GM21381 (cell line): ENCODE results near the gene POLR2F.
"Not testable (repeated sequence)": the region's sequence is repeated elsewhere in the genome, so short reads cannot be mapped to it uniquely, and the experiment has no call there.

Source experiments
- ATAC-seq: cut with Tn5 transposase; IDR thresholded peaks from one replicate; pipeline ENCODE4 v1.9.1; 2021; ENCODE audit warnings: mild to moderate bottlenecking, moderate library complexity; ENCODE audit not compliant: unreplicated experiment

Gene POLR2F

DNA sequence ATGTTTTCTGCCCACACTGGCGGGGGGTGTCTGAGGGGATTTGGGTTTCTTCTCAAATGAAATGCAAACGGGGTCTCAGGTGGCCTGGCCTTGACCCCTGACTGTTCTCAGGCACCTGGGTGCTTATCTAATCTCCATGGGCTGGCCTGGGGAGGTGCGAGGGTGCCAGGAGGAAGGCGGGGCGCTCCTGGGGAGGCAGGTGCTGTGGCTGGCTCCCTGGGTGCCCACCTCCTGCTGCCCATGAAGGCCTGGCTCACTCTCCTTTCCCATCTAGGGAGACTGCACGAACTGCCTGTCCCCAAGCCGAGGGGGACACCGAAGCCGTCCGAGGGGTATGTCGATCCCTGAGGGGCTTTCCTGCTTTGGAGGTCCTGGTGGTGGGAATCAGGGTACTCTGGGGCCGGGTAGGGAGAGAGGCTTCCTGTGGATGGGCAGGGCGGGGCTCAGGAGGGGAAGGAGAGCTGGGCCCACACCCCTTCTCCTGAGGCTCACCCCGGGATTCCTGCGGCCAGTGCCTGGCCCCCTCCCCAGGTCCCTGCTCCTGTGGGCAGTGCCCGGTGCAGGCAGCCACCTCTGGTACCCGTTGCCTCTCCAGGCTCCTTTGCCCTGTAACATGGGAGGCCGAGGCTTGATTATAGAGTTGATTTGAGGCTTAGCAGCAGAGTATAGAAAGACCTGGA, 29.0 kb upstream of the POLR2F start:
- no peak for ATAC-seq

DNA sequence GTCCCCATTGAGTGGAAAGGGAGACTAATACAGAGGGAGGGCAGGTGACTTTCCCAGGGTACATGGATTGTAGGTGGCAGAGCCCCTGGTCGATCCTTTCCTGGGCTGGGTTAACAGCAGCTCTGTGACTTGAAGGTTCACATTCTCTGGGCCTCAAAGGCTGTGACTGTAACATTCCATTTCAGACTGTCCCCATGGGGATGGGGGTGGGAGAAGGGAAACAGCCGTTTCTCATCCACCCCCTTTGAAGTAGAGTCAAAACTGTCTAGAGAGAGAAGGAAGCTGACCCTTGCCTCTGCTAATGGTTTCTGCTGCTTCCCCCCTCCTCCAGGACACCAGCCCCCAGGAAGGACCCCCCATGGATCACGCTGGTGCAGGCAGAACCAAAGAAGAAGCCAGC, 28.2 kb upstream of the POLR2F start:
- no peak for ATAC-seq

DNA sequence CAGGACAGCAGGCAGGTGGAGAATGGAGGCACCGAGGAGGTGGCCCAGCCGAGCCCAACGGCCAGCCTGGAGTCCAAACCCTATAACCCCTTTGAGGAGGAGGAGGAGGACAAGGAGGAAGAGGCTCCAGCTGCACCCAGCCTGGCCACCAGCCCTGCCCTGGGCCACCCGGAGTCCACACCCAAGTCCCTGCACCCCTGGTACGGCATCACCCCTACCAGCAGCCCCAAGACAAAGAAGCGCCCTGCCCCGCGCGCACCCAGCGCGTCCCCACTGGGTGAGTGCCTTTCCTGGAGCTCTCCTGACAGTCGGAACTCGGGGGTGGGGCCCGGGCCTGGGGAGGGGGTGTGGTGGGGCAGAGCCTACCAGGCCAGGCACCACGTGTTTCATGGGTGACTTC, 27.7 kb upstream of the POLR2F start:
- ATAC-seq, result no peak

DNA sequence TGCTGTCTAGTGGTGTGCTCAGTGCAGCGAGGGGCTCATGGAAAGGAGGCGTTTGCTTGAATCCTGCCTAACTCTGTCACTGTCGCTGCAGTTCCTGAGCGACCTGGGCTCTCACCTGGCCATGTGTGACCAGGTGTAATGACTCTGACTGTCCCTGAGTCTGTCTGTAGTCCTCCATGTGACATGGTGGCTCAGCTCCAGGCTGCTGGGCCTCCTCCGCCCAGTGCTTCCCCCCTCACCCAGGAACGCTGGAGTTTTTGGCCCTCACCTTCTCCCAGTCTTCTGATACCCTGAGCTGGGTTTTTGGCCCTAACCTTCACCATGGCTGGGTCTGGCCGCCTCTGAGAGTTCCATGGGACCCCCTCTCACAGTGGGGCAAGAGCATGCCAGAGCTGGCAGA, 27.1 kb upstream of the POLR2F start:
- ATAC-seq, result no peak

DNA sequence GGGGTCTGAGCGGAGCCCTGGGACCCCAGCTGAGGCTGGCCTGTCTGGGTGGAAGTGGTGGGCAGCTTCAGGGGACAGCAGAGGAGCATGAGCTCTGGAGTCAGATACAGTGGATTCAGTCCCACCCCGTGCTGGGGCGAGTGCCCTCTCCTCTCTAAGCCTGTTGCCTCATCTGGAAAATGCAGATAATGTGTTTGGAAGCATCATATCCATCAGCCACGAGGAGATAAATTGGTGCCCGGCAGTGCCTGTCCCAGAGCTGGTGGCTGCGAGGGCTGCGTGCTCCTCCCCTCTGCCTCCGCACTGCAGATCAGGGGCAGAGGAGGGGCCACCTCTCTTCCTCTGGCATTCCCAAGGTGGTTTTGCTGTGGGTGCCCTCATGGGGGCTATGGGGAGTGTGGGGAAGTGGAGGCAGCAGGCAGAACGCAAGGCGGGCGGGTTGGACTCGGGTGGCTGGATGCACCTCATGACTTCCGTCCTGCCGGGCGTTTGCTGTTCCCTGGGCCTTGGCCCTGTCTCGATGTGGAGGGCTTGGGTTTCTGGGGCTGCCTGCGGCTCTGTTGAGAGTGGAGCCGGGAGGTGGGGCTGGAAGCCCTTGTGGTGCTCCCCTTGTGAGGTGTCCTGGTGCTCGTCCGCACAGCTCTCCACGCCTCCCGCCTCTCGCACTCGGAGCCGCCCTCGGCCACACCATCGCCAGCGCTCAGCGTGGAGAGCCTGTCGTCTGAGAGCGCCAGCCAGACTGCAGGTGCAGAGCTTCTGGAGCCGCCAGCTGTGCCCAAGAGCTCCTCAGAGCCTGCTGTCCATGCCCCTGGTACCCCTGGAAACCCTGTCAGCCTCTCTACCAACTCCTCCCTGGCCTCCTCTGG, 26.5 kb upstream of the POLR2F start:
- ATAC-seq, result no peak

DNA sequence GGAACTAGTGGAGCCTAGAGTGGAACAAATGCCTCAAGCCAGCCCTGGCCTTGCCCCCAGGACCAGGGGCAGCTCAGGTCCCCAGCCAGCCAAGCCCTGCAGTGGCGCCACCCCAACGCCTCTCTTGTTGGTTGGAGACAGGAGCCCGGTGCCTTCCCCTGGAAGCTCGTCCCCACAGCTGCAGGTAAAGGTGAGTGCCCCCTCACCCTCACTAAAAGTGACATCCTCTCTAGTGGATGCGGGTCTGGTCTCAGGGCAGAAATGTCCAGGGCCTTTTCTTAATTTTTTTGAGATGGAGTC, 25.9 kb upstream of the POLR2F start:
- no peak for ATAC-seq

DNA sequence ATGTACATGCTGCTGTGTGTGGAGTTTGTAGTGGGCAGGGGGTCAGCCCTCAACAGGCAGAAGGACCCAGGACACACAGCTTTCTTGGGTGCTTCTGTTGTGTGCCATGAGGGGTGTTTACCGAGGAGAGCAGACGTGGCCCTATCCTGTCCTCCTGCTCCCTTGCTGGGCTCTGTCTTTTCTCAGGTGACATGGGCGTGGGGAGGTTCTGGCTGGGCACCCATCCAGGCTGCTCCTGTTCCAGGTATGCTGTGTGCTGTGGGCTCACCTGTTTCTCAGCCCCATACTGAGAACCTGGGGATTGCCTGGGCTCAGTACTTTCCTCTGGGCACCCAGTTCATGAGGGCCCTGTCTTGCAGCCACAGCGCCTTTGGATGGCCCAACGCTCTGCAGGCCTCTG, 24.1 kb upstream of the POLR2F start:
- no peak for ATAC-seq

DNA sequence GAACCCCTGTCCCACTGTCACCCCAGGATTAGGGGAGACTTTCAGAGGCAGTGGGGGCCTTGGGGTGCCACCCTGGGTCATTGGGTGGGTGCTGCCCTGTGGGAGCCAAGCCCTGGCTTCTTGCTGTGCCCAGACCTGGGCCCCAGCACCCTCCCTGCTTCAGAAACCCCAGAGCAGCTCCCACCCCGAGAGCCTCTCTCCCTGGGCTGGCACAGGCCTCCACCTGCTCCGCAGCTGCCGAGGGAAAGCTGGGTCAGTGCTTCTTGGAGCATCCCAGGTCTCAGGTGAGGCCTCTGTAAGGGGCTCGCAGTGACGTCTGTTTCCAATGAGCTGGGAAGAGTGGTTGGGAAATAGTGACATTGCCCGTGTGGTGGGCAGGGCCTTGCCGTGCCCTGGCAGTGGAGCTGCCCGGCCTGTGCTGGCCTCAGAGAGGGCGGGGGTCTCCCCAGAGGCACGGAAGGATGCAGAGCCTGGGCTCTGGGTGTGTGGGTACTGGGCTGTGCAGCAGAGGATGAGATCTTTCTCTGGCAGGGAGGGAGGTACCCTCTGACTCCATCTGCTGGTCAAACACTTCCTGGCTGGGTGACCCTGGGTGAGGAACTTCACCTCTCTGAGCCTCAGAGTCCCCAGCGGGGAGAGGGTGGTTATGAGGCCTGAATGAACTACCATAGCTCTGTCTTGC, 23.1 kb upstream of the POLR2F start:
- no peak for ATAC-seq

DNA sequence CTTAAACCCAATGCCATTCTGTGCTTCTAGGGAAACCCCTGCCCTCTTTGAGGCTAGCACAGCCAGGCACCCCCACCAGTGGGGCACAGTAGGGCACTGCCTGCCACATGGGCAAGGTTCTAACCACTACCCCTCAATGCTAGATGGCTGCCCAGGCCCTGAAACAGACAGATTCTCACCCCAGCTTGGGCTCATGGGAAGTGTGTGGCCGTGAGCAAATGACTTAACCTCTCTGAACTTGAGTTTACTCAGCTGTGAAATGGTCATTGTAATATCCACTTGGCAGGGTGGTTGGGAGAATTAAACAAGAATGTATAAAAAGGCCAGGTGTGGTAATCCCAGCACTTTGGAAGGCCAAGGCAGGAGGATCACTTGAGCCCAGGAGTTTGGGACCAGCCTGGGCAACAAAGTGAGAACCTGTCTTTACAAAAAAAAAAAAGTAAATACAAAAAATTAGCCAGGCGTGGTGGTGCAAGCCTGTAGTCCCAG, 22.5 kb upstream of the POLR2F start:
- ATAC-seq, result no peak

DNA sequence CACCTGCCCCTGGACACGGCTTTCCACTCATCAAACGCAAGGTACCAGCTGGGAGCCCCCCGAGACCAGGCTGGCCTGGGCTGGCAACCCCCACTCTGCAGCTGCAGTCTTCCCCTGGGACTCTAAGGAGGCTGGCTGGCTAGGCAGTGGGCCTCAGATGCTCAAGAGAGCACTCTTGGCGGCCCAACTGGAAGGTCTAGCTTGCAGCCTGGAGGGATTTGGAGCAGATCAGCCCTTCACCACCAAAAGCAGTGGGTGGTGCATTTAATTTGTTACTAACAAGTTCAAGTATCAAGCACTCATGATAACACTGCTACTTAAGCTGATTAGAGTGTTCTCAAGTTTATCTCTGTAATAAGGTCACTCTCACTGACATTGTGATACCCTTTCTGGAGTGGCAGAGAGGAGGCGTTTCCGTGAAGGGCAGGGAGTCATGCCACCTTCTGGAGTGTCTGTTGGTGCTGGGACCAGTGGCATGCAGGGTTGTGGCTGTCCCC, 21.6 kb upstream of the POLR2F start:
- ATAC-seq, result no peak

DNA sequence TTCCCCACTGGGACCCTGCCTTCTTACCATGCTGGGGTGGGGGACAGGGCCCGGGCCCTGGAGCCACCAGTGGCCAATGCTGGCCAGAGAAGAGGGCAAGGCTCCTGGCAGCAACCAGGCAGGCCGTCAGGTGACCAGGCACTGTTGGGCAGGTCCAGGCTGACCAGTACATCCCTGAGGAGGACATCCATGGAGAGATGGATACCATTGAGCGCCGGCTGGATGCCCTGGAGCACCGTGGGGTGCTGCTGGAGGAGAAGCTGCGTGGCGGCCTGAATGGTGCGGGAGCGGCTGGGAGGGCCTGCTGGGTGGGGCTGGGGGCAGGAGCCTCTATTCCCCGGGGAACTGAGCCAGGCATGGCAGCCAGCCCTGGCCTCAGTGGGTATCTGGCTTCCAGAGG, 21.1 kb upstream of the POLR2F start:
- ATAC-seq, result no peak

DNA sequence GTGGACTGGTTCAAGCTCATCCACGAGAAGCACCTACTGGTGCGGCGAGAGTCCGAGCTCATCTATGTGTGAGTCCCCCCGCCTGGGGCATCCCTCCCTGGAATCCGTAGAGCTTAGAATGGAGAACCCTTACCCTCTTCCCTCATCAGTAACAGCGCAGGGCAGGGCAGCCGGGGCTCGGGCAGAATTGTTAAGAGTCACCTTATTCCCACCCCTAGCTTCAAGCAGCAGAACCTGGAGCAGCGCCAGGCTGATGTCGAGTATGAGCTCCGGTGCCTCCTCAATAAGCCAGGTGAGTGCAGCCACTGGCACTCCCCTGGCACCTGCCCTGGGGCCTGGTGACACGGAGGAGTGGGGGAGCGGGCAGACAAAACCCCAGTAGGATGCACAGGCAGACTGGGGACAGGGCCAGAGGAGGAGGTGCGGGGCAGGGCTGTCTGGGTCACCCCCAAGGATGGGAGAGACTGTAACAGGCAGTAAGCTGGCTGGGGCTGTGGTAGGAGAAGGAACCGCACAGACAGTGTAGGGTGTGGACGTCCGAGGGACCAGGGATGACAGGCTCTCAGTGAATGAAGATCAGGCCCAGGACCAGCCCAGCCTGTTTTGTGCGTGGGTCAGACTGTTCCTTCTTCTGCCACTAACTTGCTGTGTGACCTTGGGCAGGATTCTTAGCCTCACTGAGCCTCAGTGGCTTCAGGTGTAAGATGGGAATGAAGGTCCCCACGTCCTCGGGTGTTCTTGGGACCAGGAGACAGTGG, 20.5 kb upstream of the POLR2F start:
- ATAC-seq, result no peak

DNA sequence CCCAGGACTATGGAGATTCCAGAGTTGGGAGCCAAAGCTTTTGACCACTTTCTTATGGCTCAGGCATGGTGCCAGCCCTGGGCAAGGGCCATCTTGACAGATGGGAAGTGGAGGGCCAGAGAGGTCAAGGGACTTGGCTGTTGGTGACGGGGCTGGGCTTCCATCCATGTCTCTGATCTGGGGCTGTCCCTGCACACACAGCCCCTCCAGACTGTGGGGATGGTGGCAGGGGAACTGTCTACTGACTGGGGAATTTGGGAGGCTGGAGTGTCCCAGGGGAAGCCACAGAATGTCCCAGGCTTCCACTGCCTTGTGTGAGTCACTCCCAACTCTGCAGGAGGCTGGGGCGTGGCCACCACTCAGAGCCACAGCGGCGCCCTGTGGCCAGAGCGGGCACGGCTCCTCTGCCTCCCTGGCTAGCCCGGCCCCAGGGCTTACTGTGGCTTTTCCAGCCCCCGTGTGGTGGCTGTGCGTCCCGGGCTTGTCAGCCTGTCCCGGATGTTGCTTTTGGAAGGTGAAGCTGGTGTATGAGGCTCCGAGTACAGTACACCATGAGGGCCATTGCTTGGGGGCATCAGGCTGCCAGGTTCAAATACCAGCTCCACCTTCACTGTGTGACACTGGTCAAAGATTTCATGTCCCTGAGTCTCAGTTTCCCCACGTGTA, 19.7 kb upstream of the POLR2F start:
- peak; percentile 74 for ATAC-seq

DNA sequence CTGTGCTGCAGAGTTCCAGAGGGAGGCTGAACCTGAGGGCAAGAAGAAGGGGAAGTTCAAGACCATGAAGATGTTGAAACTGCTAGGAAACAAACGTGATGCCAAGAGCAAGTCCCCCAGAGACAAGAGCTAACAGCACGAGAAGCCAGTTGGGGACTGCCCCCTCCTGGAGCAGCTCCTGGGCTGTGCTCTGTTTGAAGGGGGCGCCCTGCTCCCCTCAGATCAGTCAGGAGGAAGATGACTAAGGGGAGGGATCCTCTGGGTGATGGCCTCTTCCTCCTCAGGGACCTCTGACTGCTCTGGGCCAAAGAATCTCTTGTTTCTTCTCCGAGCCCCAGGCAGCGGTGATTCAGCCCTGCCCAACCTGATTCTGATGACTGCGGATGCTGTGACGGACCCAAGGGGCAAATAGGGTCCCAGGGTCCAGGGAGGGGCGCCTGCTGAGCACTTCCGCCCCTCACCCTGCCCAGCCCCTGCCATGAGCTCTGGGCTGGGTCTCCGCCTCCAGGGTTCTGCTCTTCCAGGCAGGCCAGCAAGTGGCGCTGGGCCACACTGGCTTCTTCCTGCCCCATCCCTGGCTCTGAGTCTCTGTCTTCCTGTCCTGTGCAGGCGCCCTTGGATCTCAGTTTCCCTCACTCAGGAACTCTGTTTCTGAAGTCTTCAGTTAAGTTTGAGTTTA, 12.7 kb upstream of the POLR2F start:
- ATAC-seq, result no peak

DNA sequence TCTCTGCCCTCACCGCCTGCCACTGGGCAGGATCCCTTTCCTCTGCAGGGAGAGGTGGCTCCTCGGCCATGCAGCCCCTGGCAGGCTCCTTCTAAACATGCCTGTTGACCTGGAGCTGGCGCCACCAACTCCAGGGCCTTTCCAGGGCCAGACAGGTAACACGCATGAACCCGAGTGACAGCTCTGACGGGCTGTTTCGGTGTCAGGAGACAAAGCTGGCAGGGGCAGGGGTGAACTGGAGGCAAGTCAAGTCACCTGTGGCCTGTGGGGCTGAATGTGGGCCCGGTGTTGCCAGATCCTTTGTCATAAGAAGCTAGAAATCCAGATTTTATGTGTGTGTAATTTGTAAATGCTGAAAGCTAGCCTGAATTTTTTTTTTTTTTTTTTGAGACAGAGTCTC, 11.4 kb upstream of the POLR2F start:
- ATAC-seq, result no peak

DNA sequence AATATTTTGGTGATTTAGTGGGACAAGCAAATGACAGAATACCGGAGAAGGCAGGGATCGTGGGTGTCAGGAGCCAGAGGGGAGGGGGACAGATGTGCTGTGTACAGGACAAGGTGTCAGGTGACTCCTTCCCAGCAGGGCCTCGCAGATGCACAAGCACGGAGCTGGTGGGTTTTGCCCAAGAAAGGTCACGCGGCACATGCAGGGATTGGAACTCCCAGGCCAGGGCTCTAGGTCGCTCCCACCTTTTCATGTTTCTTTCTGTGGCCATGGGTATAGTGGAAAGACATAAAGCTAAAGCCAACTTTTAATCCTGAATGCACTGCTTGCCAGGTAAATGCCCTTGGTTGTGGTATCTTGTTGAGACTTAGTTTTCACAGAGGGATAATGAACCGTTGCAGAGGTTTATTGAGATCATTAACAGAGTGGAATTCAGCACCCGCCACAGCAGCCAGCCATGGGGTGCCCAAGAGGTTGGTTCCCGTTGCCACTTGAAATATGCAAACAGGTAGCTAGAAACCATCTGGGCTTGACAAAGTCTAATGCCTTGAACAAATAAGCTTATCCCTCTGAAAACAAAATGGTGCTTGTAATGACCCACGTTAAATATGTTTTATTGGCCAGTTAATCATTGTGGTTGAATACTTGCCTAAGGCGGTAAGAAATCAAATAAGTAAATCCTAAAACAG, 10.2 kb upstream of the POLR2F start:
- ATAC-seq, result no peak

DNA sequence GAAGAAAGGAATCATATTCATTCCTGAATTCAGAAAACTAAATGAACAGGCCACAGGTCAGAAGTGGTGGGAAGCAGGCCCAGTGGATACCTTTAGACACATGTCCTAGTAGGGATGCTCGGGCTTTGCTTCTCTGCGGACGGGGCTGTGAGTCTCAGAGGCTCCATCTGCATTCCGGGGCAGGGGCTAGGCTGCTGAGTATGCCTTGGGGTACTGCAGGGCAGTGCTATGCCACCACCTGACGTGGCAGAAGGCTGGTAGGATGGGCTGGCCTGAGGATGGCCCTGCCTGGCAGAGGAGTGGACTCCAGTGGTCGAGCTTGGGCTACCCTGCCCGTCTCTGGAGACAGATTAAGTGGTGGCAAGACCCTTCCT, 9.7 kb upstream of the POLR2F start:
- ATAC-seq, result no peak

DNA sequence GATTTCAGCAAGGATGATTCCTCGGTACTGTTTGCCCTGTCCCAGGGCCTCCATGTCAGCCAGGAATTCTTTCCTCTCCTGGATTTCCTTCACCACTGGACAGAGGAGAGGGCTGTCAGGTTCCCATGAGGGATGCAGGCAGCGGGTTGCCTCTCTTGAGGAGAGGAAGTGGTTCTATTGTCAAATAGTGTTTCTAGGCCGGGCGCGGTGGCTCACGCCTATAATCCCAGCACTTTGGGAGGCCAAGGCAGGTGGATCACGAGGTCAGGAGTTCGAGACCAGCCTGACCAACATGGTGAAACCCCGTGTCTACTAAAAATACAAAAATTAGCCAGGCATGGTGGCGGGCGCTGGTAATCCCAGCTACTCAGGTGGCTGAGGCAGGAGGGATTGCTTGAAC, 9.1 kb upstream of the POLR2F start:
- ATAC-seq, result not testable (repeated sequence)

DNA sequence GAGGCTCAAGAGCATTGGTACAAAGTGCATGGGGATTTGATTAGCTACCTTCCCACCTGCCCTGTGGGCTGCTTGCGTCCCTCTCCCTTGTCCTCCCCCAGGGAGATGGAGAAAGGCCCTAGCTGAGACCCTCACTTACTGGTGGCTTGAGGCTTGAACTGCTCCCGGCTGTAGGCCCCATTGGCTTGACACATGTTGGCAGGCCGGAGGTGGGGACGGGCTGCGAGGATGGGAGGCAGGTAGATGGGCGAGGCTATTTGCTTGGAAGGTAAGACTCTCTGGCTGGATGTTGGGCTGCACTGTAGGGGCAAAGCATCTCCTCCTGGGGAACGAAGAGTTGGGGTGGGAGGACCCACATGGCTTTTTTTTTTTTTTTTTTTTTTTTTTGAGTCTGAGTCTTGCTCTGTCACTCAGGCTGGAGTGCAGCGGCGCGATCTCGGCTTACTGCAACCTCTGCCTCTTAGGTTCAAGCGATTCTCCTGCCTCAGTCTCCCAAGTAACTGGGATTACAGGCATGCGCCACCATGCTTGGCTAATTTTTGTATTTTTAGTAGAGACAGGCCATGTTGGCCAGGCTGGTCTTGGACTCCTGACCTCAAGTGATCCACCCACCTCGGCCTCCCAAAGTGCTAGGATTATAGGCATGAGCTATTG, 6.2 kb upstream of the POLR2F start:
- ATAC-seq, result not testable (repeated sequence)
